Upper lobe of left lung (tissue), 6 donors: ENCODE results near the gene FGF1. TPM values are rescaled to one million over a fixed set of nuclear protein-coding genes. Genes with fewer than 3 reads are reported as not detected.

Experiments used
- ATAC-seq, 2 donors: fragments of 200-7000 bp; cut with Tn5 transposase; one replicate each; pipeline ENCODE4 v1.9.1; 2022; ENCODE audit warnings: mild to moderate bottlenecking in 2 of 2, moderate library complexity in 2 of 2; ENCODE audit not compliant: low FRiP score in 2 of 2
- DNase-seq, 2 donors: peaks; one replicate each; pipeline ENCODE4 v3.0.0-alpha.2; 2019 to 2020
- H3K27ac ChIP-seq, 4 donors: fragments of 200-600 bp; sonication (generic); one replicate each; pipeline ENCODE4 v1.5.1; 2016 to 2019
- H3K27me3 ChIP-seq, 4 donors: fragments of 200-600 bp; sonication (generic); one replicate each; pipeline ENCODE4 v1.5.1; 2017 to 2019
- H3K36me3 ChIP-seq, 4 donors: fragments of 200-600 bp; sonication (generic); one replicate each; pipeline ENCODE4 v1.5.1; 2016 to 2019
- H3K4me1 ChIP-seq, 4 donors: fragments of 200-600 bp; sonication (generic); one replicate each; pipeline ENCODE4 v1.5.1; 2018 to 2019
- H3K4me3 ChIP-seq, 4 donors: fragments of 200-600 bp; sonication (generic); one replicate each; pipeline ENCODE4 v1.5.1; 2017 to 2019; ENCODE audit warnings: mild to moderate bottlenecking in 2 of 4, moderate library complexity in 1 of 4
- H3K9me3 ChIP-seq, 4 donors: fragments of 200-600 bp; sonication (generic); one replicate each; pipeline ENCODE4 v1.5.1; 2018 to 2019
- EP300 ChIP-seq, 4 donors: sonication (generic); formaldehyde crosslinking; IDR thresholded peaks; one replicate each; pipeline ENCODE4 v1.5.1; 2017; ENCODE audit warnings: antibody characterized with exemption in 4 of 4, control low read depth in 2 of 4
- POLR2A ChIP-seq, 4 donors: fragments of 450-650 bp; IDR thresholded peaks; one replicate each; pipeline ENCODE4 v1.5.1; 2016 to 2017; ENCODE audit warnings: antibody characterized with exemption in 4 of 4, mild to moderate bottlenecking in 2 of 4
- POLR2AphosphoS5 ChIP-seq, 2 donors: sonication (generic); formaldehyde crosslinking; IDR thresholded peaks; one replicate each; pipeline ENCODE4 v1.5.1; 2017; ENCODE audit warnings: antibody characterized with exemption in 2 of 2
- WGBS, 2 donors: methylation state at CpG; one replicate each; pipeline ENCODE4 v1.1.5; 2017 to 2018; 5-methylcytosine and 5-hydroxymethylcytosine counted together
- total RNA-seq, 6 donors: library from RNA; depleted of rRNA in 4 of 6; stranded (reverse); fragments of >200 nt in 4 of 6; gene quantifications; one replicate each; pipeline versions ENCODE4 v1.1.0 to v1.2.1, GENCODE V29; 2016 to 2021
- TF ChIP-seq, protein P1 (sequence below), 6 experiments: fragments of 450-650 bp in 4 of 6; fragments of 200-600 bp in 2 of 6; sonication (generic) in 2 of 6; IDR thresholded peaks; one replicate each; pipeline ENCODE4 v1.5.1; 2016 to 2019; ENCODE audit warnings: antibody characterized with exemption in 6 of 6
- donor health status: DM: no; HTN: no; CAD: no; lungs with moderate emphysema.
- donor health status: DM: no; HTN: yes; CAD: no; lungs with severe emphysema.

FGF1 gene
- total RNA-seq, 6 donors from 2014 or later, result 0.63 to 1.3 (median 0.77) TPM; not detected in 2

GRCh38 chr5:142627383-142628217 is 58.3 kb downstream of the FGF1 start:
- TF ChIP-seq POLR2A (IDR thresholded peaks at IDR 0.05) (no peak), POLR2AphosphoS5 (IDR thresholded peaks at IDR 0.05) (no peak), EP300 (IDR thresholded peaks at IDR 0.05) (no peak)
- TF ChIP-seq, protein P1, sequence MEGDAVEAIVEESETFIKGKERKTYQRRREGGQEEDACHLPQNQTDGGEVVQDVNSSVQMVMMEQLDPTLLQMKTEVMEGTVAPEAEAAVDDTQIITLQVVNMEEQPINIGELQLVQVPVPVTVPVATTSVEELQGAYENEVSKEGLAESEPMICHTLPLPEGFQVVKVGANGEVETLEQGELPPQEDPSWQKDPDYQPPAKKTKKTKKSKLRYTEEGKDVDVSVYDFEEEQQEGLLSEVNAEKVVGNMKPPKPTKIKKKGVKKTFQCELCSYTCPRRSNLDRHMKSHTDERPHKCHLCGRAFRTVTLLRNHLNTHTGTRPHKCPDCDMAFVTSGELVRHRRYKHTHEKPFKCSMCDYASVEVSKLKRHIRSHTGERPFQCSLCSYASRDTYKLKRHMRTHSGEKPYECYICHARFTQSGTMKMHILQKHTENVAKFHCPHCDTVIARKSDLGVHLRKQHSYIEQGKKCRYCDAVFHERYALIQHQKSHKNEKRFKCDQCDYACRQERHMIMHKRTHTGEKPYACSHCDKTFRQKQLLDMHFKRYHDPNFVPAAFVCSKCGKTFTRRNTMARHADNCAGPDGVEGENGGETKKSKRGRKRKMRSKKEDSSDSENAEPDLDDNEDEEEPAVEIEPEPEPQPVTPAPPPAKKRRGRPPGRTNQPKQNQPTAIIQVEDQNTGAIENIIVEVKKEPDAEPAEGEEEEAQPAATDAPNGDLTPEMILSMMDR (IDR thresholded peaks at IDR 0.05), result no peak
- WGBS, 2 donors, result 90 to 91% methylated on average over 5 of the region's 5 CpGs
- Histone ChIP-seq H3K36me3 (no peaks in the 10 kb centered on the region), H3K4me1 (peaks cover 0 to 11% (median 9%) of the 10 kb centered on the region in 4 donors), H3K4me3 (no peak overlapping the region), H3K9me3 (no peaks in the 10 kb centered on the region), H3K27me3 (no peaks in the 10 kb centered on the region), H3K27ac (no peak overlapping the region)
- ATAC-seq (no peak), DNase-seq (no peak)

DNA sequence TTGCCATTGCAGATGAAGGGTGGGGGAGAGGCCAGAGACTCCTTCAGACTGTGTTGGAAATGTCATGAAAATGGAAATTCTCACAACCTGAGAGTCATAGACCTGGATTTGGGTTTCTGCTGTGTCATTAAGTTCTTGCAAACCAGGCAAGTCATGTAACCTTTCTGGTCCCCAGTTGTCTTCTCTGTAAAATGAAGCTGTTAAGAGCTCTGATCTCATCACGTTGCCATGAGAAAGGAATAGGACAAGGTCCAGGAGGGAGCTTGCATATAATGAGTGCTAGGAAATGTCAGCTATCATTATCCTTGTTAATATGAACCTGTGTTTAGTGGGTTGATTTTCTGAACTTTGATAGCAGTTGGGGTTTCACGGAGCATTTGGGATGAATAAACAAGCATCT is 59.1 kb downstream of the FGF1 start:
- peaks cover 0 to 11% (median 9%) of the 10 kb centered on the region in 4 donors for H3K4me1 ChIP-seq
- TF ChIP-seq, protein P1 (IDR thresholded peaks at IDR 0.05), result no peak
- TF ChIP-seq POLR2AphosphoS5 (IDR thresholded peaks at IDR 0.05) (no peak), EP300 (IDR thresholded peaks at IDR 0.05) (no peak), POLR2A (IDR thresholded peaks at IDR 0.05) (no peak)
- H3K27ac ChIP-seq, result no peak overlapping the region
- 88 to 93% methylated on average over 2 of the region's 2 CpGs for WGBS, 2 donors
- H3K4me3 ChIP-seq, result no peak overlapping the region
- no peaks in the 10 kb centered on the region for H3K36me3 ChIP-seq
- DNase-seq, result no peak
- no peak for ATAC-seq
- no peaks in the 10 kb centered on the region for H3K9me3 ChIP-seq
- H3K27me3 ChIP-seq, result no peaks in the 10 kb centered on the region

- 51 to 53% methylated on average over 3 of the region's 3 CpGs for WGBS, 2 donors
- Histone ChIP-seq H3K4me3 (no peak overlapping the region), H3K27me3 (no peaks in the 10 kb centered on the region), H3K9me3 (no peaks in the 10 kb centered on the region), H3K4me1 (peaks cover 0 to 11% (median 9%) of the 10 kb centered on the region in 4 donors), H3K27ac (no peak overlapping the region), H3K36me3 (no peaks in the 10 kb centered on the region)
- DNase-seq (no peak), ATAC-seq (no peak)
- TF ChIP-seq, protein P1 (IDR thresholded peaks at IDR 0.05), result no peak
- TF ChIP-seq POLR2AphosphoS5 (IDR thresholded peaks at IDR 0.05) (no peak), EP300 (IDR thresholded peaks at IDR 0.05) (no peak), POLR2A (IDR thresholded peaks at IDR 0.05) (no peak)
Observed at GRCh38 chr5:142626099-142626498, 59.8 kb downstream of the FGF1 start.

DNA sequence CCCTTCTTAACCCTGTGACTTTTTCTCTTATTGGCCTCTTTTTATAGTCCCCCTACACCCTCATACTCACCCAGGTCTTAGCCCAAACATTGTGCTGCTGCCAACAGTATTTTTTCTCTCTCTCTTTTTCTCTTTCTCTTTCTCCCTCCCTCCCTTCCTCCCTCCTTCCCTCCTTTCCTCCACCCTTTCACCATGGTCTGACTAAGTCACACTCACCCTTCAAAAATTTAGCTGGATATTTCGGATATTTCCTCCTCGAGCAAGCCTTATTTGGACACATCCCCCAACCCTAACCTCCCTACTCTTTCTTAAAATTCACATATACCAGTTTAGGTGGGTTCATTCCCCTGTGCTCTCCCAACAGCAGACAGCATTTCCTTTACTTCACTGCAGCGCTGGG is 64.7 kb downstream of the FGF1 start:
- Histone ChIP-seq H3K4me3 (no peak overlapping the region), H3K36me3 (no peaks in the 10 kb centered on the region), H3K9me3 (no peaks in the 10 kb centered on the region), H3K27me3 (no peaks in the 10 kb centered on the region), H3K27ac (no peak overlapping the region), H3K4me1 (peaks cover 0 to 7% (median 6%) of the 10 kb centered on the region in 4 donors)
- ATAC-seq (no peak), DNase-seq (no peak)
- TF ChIP-seq POLR2A (IDR thresholded peaks at IDR 0.05) (no peak), POLR2AphosphoS5 (IDR thresholded peaks at IDR 0.05) (no peak), EP300 (IDR thresholded peaks at IDR 0.05) (no peak)
- TF ChIP-seq, protein P1 (IDR thresholded peaks at IDR 0.05), result no peak
- WGBS, 2 donors, result 85 to 86% methylated on average over 3 of the region's 3 CpGs
